SU-DHL-6 (cell line): ENCODE data around the gene NECAB2.

Source experiments
- H2AFZ ChIP-seq: fragments of 200-600 bp; sonication (generic); 2 replicates; pipeline ENCODE4 v1.6.1; 2014; ENCODE audit warnings: low read depth, mild to moderate bottlenecking, moderate library complexity, mixed read lengths, antibody characterized with exemption, low read length; ENCODE audit not compliant: severe bottlenecking
- H3F3A ChIP-seq: fragments of 200-600 bp; shearing (Covaris generic); 2 replicates; pipeline ENCODE4 v1.6.0; 2016; ENCODE audit warnings: antibody characterized with exemption, mild to moderate bottlenecking; ENCODE audit not compliant: insufficient read depth
- H3K27ac ChIP-seq: fragments of 200-600 bp; sonication (generic); 2 replicates; pipeline ENCODE4 v1.5.1; 2016; ENCODE audit warnings: low read depth, mild to moderate bottlenecking, low read length, moderate library complexity, mixed read lengths
- H3K27me3 ChIP-seq: fragments of 200-600 bp; sonication (generic), shearing (Covaris generic); 2 replicates; pipeline ENCODE4 v1.6.0; 2014; ENCODE audit warnings: mild to moderate bottlenecking, low read length
- H3K36me3 ChIP-seq: fragments of 200-600 bp; sonication (generic); 2 replicates; pipeline ENCODE4 v1.6.1; 2014; ENCODE audit warnings: mild to moderate bottlenecking, low read length, mixed read lengths
- H3K4me2 ChIP-seq: fragments of 300-600, 200-600 bp; shearing (Covaris generic), sonication (generic); 2 replicates; pipeline ENCODE4 v1.6.0; 2014; ENCODE audit warnings: low read length, low read depth, mild to moderate bottlenecking; ENCODE audit not compliant: poor library complexity, severe bottlenecking
- H3K4me3 ChIP-seq: fragments of 200-600 bp; sonication (generic); 2 replicates; pipeline ENCODE4 v1.5.1; 2014; ENCODE audit warnings: antibody characterized with exemption, low read length, mild to moderate bottlenecking, mixed read lengths; ENCODE audit not compliant: insufficient read depth, poor library complexity, severe bottlenecking
- H3K79me2 ChIP-seq: fragments of 200-600 bp; sonication (generic); 2 replicates; pipeline ENCODE4 v1.6.1; 2014; ENCODE audit warnings: mild to moderate bottlenecking, low read length, moderate library complexity; ENCODE audit not compliant: insufficient read depth
- H3K9ac ChIP-seq: fragments of 200-600 bp; sonication (generic); 2 replicates; pipeline ENCODE4 v1.7.0; 2014; ENCODE audit warnings: mild to moderate bottlenecking, low read length
- H3K9me2 ChIP-seq: fragments of 200-600 bp; sonication (generic); replicated peaks from 2 replicates; pipeline ENCODE4 v1.6.1; 2014; ENCODE audit warnings: low read length; ENCODE audit not compliant: insufficient read depth
- H3K9me3 ChIP-seq: fragments of 200-600 bp; sonication (generic); 2 replicates; pipeline ENCODE4 v1.6.1; 2014; ENCODE audit warnings: low read length, mixed read lengths; ENCODE audit not compliant: insufficient read depth
- H4K20me1 ChIP-seq: fragments of 200-600 bp; sonication (generic); 2 replicates; pipeline ENCODE4 v1.6.1; 2014; ENCODE audit warnings: low read depth, mild to moderate bottlenecking, antibody characterized with exemption, low read length, moderate library complexity, mixed read lengths
- EZH2phosphoT487 ChIP-seq: fragments of 200-600 bp; sonication (generic), shearing (Covaris generic); conservative IDR thresholded peaks from 2 replicates; pipeline ENCODE4 v1.6.1; 2018; ENCODE audit warnings: mild to moderate bottlenecking, antibody characterized with exemption, low read length, moderate library complexity, mixed read lengths
- TF ChIP-seq, protein P1 (sequence below): fragments of 200-600 bp; sonication (generic); IDR thresholded peaks from one replicate; pipeline ENCODE4 v1.5.1; 2017; ENCODE audit warnings: antibody characterized with exemption, mild to moderate bottlenecking, low read length, moderate library complexity; ENCODE audit not compliant: insufficient read depth, poor library complexity, severe bottlenecking

NECAB2 gene

DNA sequence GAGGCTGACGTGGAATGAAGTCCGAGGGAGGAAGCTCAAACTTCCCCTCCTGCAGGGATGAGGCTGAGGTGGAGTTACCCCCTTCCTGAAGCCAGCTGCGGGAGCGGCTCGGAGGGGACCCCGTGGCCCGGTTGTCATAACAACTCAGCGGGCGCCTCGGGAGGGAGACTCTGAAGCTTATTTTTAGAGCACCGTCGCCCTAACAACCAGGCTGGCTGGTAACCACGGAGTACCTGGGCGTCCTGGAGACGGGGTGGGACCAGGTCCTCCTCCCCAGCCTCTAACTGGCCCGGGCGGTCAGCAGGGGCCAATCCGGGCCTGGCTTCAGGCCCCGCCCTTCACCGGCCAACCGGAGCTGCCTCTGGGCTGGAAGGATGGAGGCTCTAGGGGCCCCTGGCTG lies 27.7 kb downstream of the NECAB2 start:
- no peaks in the 10 kb centered on the region for H3K79me2 ChIP-seq
- TF ChIP-seq EZH2phosphoT487: no peak
- TF ChIP-seq, protein P1, sequence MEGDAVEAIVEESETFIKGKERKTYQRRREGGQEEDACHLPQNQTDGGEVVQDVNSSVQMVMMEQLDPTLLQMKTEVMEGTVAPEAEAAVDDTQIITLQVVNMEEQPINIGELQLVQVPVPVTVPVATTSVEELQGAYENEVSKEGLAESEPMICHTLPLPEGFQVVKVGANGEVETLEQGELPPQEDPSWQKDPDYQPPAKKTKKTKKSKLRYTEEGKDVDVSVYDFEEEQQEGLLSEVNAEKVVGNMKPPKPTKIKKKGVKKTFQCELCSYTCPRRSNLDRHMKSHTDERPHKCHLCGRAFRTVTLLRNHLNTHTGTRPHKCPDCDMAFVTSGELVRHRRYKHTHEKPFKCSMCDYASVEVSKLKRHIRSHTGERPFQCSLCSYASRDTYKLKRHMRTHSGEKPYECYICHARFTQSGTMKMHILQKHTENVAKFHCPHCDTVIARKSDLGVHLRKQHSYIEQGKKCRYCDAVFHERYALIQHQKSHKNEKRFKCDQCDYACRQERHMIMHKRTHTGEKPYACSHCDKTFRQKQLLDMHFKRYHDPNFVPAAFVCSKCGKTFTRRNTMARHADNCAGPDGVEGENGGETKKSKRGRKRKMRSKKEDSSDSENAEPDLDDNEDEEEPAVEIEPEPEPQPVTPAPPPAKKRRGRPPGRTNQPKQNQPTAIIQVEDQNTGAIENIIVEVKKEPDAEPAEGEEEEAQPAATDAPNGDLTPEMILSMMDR: no peak
- no peak overlapping the region for H3K9ac ChIP-seq
- H3F3A ChIP-seq: no peaks in the 10 kb centered on the region
- H3K27ac ChIP-seq: no peak overlapping the region
- no peak overlapping the region for H3K4me2 ChIP-seq
- no peak overlapping the region for H2AFZ ChIP-seq
- no peaks in the 10 kb centered on the region for H3K9me3 ChIP-seq
- no peaks in the 10 kb centered on the region for H3K9me2 ChIP-seq
- no peaks in the 10 kb centered on the region for H3K36me3 ChIP-seq
- no peaks in the 10 kb centered on the region for H4K20me1 ChIP-seq
- no peak overlapping the region for H3K4me3 ChIP-seq
- H3K27me3 ChIP-seq: no peaks in the 10 kb centered on the region

DNA sequence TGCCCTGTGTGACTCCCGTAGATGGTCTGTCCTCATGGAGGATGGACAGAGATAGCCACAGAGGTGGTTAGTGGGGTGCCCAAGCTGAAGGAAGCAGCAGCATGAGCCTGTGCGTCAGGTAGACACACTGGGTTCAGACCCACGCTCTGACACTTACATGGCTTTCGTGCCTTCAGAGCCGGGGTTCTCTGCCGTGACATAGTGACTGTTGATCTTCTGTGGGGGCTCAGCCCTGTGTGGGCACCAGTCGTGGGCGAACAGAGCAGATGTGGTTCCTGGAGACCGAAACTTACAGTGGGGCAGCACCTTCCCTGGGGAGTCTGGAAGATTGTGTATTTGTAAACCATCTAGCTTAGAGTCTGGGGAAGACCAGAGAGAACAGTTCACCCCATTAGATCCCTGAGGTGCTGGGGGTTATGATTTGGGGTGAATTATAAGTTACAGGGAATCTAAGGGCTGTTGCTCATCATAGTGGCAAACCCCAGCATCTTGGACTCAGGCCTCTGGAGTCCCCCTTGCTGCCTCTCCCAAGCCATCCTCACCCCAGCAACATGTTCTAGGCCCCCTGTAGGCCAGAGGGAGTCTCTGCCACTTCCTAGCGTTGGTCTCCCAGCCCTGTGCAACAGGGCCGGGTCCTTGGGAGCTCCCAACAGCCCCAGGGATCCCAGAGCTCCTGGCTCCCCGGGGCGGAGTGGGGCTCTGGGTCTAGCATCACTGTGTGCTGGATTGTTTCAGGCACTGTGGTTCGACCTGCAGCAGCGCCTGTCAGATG lies 28.6 kb downstream of the NECAB2 start:
- H3K4me2 ChIP-seq: no peak overlapping the region
- no peaks in the 10 kb centered on the region for H3K36me3 ChIP-seq
- no peak overlapping the region for H3K4me3 ChIP-seq
- TF ChIP-seq, protein P1: no peak
- no peak for TF ChIP-seq EZH2phosphoT487
- H3K27me3 ChIP-seq: no peaks in the 10 kb centered on the region
- H3K79me2 ChIP-seq: no peaks in the 10 kb centered on the region
- H3K27ac ChIP-seq: no peak overlapping the region
- no peaks in the 10 kb centered on the region for H4K20me1 ChIP-seq
- no peaks in the 10 kb centered on the region for H3K9me2 ChIP-seq
- H3K9ac ChIP-seq: no peak overlapping the region
- no peak overlapping the region for H2AFZ ChIP-seq
- H3F3A ChIP-seq: no peaks in the 10 kb centered on the region
- H3K9me3 ChIP-seq: no peaks in the 10 kb centered on the region

DNA sequence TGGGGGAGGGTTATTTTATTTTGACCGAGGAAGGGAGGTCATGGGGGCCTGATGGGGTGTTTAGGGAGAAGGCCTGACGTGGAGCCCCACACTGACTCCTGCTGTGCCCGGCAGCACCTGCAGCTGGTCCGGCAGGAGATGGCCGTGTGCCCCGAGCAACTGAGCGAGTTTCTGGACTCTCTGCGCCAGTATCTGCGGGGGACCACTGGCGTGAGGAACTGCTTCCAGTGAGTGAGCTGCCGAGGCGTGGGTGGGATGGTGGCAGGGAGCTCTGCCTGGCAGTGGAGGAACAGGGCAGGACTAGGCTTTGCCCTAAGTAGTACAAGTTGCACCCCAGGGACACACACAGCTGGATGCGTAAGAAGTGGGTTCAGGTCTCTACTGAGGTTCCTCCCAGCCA lies 30.0 kb downstream of the NECAB2 start:
- H4K20me1 ChIP-seq: no peaks in the 10 kb centered on the region
- H3K27me3 ChIP-seq: no peaks in the 10 kb centered on the region
- no peaks in the 10 kb centered on the region for H3K79me2 ChIP-seq
- H3K4me2 ChIP-seq: no peak overlapping the region
- no peak overlapping the region for H2AFZ ChIP-seq
- no peaks in the 10 kb centered on the region for H3K9me2 ChIP-seq
- no peaks in the 10 kb centered on the region for H3K36me3 ChIP-seq
- H3K27ac ChIP-seq: no peak overlapping the region
- no peak overlapping the region for H3K9ac ChIP-seq
- H3F3A ChIP-seq: no peaks in the 10 kb centered on the region
- no peak overlapping the region for H3K4me3 ChIP-seq
- TF ChIP-seq, protein P1: no peak
- TF ChIP-seq EZH2phosphoT487: no peak
- H3K9me3 ChIP-seq: no peaks in the 10 kb centered on the region
